Stimulated activated naive CD4-positive, alpha-beta T cell (primary cell): ENCODE results near the gene ERN1.

Source experiments
- DNase-seq, 6 experiments: peaks; one replicate each; lab custom pipeline; 2025; lab: John Stamatoyannopoulos, UW

The ERN1 gene

DNA sequence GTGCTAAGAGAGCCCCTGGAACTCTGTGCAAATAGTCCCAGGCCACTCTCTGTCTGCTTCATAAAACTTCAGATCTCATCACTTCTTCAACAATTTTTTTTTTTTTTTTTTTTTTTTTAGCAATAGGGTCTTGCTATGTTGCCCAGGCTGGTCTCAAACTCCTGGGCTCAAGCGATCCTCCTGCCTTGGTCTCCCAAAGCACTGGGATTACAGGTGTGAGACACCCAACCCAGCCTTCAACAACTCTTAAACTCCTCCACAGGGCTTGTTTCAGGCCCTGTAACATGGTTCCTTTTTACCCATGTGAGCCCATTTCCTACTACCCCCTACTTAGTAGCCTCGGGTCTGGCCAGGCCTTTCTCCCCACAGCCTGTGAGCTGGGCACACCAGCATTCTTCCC lies 70.2 kb downstream of the ERN1 start:
- no peak for DNase-seq

DNA sequence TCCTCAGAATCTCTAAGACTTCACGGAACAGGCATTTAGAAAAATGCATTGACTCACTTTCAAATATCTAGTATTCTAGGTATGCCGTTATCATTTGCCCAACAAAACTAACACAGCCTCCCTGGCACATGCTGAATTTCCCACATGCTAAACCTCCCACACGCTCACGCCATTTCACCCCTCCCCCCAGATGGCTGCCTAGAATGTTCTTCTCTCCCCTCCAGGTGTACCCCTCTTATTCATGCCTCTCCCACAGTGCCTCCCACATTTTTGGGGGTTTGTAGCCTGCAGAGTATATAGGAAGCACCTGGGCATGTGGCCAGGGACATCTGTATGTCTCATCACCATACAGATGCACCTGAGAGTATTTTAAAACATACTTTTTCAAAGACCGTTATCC lies 71.3 kb downstream of the ERN1 start:
- no peak for DNase-seq

DNA sequence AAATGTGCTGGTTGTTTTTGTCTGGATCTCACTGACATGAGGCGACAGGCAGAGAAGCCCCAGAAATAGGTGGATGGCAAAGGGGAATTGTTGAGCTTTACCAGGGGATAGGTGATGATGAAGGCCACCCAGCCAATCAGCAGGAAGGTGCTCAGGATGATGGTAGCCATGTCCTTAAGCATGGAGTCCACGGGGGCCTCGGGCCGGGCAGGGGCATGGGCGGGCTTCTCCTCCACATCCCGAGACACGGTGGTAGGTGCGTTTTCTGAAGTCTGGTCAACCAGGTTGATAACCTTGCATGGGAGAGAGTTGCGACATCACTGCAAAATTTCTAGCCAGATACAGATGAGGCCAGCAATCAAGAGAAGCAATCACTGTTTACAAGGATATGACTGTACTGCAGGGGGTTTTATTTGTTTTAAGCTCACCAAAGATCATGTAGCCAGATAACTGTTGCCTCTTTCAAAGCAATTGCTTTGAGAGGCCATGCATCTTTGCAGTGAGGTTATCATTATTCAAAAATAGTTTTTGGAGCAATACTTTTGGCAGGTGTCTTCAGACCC lies 72.2 kb downstream of the ERN1 start:
- no peak for DNase-seq

DNA sequence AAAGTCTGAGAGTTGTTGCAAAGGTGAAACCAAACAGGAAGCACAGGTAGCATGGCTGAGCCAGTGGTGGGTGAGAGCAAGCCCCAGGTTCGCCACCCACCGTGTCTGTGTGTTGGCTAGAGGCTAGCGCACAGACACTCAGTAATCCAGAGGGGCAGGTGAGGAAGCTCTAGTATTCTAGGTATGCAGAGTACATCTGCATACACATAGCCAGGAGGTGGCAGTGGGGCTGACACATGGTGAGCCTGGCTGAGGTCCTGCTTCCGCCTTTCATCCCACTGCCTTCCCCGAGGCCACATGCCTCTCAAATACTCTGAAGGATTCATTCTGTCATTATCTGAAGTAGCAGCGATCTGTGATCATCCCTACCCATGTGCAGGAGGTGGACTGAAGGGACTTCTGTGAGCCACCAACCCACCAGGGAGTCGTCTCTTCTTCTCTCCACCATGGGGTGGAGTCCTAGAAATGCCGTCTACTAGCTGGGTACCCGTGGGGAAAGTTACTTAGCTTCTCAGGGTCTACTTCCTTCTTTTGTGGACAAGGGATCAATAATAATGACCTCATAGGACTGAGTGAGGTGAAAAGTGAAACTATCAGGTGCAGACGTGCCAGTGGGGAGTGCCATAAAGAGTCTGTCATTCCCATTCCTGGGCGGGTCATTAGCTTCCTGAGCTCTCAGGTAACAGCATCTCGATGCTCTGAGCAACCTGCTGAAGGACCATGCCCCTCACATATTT lies 73.5 kb downstream of the ERN1 start:
- DNase-seq: no peak

DNA sequence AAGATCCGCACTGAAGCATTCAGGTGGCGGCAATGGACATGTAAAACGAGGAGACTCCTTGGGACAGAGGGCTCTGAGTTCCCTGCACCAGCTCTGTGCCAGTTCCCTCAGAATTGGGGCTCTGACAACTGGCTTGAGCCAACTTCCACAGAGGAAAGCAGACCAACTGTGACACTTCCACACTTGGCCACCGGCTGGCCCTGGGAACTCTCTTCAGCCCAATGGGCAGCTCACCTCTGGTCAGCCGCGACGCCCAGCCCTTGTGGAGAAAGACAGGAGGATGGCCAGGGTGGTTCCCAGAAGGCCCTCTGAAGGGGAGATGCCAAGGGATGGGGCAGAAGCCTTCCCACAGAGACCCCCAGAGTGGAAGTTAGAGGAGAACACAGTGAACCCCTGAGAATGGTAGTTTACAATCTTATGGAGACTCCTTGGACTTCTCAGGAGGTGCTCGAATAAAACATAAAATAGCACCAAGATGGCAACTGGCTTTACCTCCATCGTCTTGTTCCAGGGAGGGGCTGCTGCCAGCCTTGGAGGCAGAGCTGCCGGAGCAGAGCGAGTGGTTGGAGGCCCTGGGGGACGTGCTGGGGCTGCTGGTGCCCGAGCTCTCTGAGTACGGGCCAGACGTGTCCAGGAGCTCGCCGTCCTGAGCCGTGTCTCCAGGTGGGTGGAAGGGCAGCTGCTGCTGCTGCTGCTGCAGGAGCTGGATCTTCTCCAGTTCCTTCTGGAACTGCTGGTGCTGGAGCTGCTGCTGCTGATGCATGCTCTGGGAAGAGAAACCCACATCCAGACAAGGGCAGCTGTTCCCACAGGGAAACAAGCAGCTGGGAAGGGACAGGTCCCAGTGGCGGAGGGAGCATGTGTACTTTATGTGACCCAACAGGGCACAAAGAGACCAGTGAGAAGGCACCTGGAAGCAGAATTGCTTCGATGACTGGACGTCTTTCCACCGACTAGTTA lies 74.5 kb downstream of the ERN1 start:
- DNase-seq: no peak

DNA sequence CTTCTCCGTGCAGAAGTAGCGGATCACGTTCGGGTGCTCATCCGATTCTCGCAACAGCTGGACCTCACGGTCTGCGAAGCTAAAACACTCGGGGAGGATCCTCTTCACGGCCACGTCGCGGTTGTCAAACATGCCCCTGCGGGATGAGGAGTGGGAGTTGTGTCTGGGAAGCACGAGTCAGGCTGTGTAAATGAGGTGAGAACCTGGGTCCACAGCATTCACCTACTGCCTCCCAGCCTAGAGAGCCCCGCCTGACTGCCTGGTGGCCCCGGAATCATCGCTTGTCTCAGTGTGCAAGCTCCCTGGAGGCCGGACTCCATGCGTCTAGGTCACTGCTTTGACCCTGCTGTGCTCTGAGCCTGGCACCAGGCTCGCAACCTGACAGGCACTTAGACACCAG lies 75.6 kb downstream of the ERN1 start:
- no peak for DNase-seq

DNA sequence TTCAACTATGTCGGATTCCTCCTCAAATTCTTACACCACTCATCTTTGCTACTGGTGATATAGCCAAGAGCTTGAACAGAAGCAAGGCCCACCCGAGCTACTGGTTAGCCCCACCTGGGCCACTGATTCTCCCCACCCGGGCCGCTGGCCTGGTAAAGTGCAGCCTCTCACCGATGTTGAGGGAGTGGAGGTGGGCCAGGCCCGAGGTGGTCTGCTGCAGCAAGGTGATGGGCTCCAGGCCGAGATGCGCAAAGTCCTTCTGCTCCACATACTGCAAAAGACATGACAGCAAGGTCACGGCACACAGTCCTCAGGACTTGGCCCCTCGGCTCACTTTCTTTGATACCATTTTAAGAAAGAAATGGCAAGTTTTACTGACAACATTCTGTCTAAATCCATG lies 76.8 kb downstream of the ERN1 start:
- no peak for DNase-seq

DNA sequence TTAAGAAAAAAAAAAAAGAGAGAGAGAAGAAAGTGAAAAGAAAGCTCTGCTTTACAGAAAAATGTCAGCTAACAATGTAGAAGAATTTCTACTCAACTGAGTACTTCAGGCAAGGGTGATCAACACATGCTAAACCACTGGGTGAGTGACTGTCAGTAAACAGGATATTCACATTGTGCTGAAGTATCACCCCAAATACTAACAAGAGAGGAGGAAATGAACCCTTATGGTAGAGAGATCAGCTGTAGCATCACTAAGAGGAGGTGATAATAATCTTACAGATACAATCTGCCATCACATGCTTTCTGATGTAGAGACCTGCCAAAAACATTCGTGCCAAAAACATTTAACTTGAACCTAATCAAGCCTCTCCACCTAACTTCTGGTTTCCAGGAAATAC lies 78.8 kb downstream of the ERN1 start:
- peak in 3 of 6 experiments; percentile 74 to 81 (median 74) for DNase-seq

DNA sequence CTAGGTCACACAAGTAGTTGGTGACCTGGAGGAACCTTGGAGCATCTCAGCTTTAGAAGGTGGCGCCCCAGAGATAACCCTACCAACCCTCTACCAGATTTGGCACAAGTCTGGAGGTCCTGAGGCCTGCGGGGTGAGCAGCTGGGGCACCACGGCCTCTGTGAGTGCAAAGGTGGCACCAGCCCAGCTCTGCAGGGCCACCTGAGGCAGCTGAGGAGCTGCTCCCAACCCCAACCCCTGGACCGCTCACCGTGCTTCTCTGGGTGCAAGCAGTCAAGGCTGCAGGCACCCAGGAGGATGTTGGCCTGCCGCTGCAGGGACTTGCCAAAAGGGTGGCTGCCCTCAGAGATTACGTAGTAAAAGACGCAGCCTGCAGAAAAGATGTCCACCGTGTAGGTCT lies 81.1 kb downstream of the ERN1 start:
- DNase-seq: no peak

DNA sequence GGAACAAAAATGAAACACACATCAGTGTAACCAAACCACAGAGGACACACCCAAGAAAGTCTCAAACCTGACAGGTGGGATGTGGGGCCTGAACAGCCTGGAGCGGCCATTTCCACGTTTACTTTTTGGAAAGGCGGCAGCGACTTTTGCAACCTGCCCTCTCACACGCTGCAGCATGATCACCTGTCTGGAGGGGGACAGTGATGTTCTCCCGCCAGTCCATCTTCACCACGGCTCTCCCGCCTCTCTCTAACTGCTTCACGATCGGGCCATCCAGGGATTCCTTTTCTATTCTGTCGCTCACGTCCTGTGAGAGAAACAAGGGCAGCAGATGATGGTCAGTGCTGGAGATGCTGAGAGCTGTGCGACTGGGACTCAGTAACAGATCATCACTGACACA lies 84.8 kb downstream of the ERN1 start:
- no peak for DNase-seq

DNA sequence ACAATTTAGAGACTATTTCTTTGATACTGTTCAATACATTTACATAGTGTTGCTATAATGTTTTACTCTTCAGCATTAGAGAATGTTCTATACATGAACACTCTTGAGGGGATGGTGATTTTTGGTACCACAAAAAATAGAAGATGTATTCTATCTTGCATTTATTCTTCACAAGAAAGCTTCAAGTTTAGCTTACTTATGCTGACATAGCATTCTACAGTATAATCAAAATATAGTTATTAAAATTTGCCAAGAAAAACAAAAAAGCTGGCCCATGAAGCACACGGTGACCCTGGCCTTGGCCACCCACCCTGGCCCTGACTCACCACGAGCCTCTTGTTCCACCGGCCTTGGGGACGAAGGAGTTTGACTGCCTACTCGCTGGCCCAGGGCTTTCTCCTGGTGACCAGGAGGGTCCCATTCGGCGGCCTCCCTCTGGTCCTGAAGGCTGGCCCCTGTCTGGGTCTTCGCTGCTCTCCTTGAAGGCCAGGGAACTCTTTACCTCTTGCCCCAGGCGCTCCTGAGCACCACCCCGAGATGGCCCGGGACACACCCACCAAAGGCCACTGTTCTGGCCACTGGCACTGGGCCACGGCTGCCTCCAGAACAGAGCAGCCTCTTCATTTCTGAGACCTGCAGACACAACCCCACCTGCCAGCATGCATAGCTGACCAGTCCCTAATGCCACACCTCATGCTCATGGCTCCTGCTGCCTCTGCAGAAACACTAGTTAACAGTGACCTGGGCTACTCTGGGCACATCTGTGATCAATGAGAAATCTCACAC lies 87.1 kb downstream of the ERN1 start:
- DNase-seq: no peak

DNA sequence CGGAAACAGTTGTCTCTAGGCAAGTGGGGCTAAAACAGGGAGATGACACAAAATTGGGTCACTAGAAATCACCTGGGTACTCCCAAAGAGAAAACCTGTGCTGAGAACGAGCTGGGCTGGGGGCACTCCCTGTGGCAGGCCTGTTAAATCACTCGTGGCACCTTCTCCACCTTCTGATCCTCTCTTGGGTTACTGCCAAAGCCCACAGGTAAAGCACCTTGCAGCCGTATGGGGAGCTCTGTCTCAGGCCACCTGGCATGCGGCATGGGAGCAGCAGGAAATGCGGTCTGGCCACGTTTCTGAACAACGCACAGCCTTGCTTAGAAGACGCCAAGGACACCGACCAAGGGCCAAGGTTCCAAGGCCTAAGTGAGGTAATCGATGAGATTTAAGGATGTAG lies 88.0 kb downstream of the ERN1 start:
- no peak for DNase-seq

DNA sequence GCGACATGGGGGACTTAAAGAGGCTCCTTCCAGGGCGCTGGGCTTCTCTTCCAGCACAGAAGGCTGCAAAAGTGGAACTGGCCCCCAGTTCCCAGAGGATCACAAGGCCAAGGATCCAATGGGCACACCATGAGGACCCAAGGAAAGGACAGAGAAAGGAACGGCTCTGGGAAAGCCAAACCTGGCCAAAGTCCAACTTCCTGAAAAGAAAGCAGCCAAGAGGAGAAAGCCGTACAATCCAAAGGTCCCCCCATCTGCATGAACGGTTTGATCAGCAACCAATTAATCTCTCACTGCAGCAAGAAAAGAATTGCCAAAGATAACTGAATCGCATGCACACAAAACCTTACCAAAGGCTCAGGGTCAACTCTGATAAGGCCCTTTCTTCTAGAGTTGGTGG lies 89.7 kb downstream of the ERN1 start:
- DNase-seq: no peak

DNA sequence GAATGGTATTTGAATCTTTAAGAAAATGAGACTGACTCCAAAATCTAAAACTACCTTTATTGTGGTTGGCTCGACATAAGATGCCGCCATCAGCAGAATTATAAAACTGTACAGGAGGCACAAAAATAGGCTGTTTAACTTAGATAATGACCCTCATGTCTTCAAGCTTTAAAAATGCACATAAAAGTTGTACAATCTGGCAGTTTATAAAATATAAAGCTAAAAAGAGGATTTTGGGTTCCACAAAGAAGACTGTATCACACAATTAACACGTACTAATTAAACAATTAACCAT lies 90.9 kb downstream of the ERN1 start:
- DNase-seq: no peak

DNA sequence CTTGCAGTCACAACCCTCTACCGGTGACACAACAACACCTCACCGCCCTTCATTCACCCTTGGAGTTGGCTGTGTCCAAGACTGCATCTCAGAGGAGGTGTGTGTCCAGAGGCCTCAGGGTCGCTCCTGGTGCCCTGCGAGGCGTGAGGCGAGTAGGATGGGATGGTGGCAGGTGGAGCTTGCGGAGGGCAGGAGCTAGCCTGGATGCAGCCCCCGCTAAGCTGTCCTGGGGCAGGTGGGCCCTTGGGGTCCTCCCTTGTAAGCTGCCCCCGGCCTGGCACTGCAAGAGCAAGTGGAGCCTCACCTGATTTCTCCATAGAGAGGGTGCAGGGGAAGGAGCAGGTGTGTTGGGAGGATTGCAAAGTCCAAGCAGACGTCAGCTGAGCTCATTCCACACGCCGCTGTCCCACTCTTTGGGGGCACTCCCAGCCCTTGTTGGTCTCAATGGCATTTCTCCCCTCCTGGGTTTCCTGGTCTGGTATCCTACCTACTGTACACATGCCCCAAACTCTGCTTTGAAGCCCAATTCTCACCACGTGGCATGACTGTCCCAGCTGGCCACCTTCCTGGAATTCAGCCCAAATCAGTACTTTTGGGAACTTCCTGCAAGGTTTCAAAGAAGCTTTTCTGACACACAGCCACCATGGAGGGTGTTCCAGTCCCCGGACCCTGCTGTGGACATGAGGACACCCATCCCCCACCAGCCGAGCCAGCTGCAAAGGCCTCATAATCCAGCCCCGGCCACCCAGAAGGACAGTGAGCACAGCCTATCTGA lies 91.4 kb downstream of the ERN1 start:
- no peak for DNase-seq

DNA sequence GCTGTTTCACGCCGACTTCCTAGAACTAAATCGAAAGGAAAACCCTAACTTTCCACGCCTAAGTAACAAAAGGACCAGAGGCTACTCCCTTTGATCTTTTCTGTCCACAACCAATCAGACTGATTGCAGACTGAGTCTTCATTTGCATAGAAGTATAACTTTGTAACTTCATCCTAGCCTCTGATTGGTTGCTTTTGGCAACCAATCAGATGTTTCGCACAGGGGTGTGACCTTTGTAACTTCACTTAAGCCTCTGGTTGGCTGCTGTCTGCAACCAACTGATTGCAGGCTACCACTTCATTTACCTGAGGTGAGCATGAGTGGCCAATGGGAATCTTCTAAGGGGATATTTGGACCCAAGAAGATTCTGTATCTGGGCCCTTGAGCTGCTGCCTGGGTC lies 92.1 kb downstream of the ERN1 start:
- DNase-seq: no peak

DNA sequence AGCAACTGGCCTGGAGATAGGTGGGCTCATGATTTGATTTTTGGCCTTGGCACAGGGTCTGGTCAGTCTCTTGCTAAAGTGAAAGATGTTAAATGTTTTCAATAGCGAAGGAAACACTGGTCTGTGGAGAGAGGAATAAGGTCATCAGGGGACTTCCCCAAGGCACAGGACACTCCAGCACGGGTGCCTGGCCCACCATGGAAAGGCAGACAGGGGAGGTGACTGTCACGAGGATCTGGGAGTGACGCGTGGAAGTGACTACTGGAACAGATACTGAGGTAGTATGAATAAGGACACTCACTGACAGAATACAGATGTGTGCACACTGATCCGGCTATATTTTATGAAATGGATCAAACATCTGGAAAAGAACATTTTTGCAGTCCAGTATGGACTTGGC lies 92.8 kb downstream of the ERN1 start:
- DNase-seq: no peak

DNA sequence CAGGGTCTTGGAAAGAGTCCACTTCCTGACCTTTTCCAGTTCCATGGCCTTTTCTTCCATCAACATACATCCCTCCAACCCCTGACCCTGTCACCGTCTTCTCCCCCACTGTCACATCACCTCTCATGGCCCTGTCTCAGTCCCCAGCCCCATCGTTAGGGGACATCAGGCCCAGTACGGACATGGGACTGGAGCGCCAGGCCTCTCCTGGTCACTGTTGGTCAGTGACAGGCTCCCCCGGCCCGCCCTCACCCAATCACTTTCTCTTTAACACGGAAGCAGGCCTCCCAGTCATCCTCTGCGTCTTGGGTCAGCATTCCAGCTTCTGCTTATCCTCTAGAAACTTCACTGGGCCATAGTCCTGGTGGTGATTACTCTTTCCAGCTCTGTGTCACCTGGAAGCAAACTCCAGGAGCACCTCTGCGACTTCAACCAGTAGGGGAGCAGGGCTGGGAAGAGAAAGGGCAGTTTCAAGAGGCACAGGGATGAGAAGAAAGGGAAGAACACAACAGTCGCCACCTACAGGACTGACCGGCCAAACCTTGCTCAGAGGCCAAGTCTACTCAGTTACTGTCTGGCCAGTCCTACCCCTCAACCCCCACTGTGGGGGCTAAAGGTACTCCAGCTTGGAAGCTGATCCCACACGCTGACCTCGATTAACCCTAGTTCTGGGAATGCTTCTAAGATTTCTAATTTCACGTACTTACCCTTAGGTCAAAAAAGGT lies 93.6 kb downstream of the ERN1 start:
- DNase-seq: no peak

DNA sequence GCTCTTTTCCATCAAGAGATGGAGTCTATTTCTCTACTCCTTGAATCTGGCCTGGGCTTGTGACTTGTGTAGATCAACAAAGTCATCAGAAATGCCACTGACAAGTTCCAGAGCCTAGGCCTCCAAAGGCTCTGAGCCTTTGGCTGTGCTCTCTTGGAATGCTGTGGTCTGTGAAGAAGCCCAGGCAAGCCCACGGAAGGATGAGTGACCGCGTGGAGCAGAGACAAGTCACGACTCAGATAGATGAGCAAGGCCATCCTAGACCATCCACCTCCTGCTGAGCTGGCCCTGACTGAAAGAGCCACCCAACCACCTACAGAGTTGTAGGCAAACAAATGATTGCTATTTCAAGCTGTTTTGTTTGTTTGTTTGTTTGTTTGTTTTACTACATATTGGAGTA lies 97.9 kb downstream of the ERN1 start:
- no peak for DNase-seq

DNA sequence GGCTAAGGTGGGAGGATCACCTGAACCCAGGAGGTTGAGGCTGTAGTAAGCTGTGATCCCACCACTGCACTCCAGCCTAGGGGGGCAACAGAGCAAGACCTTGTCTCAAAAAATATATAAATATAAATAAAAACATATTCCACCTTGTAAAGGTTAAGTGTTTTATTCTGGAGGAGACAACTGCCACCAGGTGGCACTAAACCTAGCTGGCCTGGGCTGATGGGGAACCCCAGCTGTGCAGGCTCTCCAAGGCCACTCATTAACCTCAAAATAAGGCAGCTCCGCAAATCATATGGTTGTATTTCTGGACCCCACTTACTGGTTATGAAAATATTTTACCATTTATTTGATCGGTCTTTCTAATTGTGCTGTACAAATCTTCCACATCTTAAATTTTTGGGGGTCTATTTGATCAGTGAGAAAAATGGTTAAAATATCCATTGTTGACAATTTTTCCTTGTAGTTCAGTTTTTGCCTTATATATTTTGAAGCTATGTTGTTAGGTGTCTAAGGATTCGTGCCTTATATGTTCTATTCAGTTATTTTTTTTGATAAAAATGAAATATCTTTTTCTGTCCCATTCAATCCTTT lies 101.0 kb downstream of the ERN1 start:
- peak; percentile 30 to 73 (median 49) for DNase-seq
